ENCODE measurements around the gene ASTN2.

DNA sequence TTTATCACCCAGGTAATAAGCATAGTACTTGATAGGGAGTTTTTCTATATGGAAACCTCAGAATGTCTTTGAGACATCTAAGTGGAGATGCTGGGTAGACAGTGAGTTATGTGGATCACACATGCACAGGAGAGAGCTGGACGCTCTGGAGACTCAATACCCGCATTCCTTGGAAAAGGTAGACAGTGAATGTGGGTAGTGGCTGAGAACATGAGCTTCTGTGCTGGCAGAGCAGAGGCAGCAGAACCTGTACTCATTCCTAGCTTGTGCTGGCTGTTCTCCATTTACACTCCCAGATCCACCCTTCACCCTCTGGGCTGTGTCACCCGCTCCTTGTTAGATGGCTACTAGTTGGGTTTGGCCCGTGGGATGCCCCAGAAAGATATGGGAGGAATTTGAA is 269.8 kb downstream of the ASTN2 start:
- TF ChIP-seq GATA3 (IDR thresholded peaks at IDR 0.05; ENCODE audit: low read depth, low read length) (no peak), GATA2 (IDR thresholded peaks at IDR 0.05; ENCODE audit: low read depth, low read length) (no peak)

Measured in SH-SY5Y (cell line).